Ecto neural progenitor cell (in vitro differentiated cells): ENCODE results near the gene FAM124A.

ENCODE experiments used
- DNase-seq: peaks from one replicate; pipeline ENCODE4 v3.0.0-alpha.2; 2018; ENCODE audit warnings: low spot score

Gene FAM124A

GRCh38 chr13:51220706-51221105, 1.5 kb upstream of the FAM124A start:
- no peak for DNase-seq

GRCh38 chr13:51221108-51221507, 1.1 kb upstream of the FAM124A start:
- DNase-seq: no peak

GRCh38 chr13:51221674-51222036, 543 bp upstream of the FAM124A start:
- no peak for DNase-seq

GRCh38 chr13:51222686-51223559, 725 bp downstream of the FAM124A start:
- no peak for DNase-seq

- DNase-seq: no peak
Observed at GRCh38 chr13:51223560-51224270, 1.5 kb downstream of the FAM124A start.

GRCh38 chr13:51225029-51225428, 2.8 kb downstream of the FAM124A start:
- no peak for DNase-seq

GRCh38 chr13:51227404-51227803, 5.2 kb downstream of the FAM124A start:
- DNase-seq: no peak

- DNase-seq: no peak
Observed at GRCh38 chr13:51229101-51229719, 7.0 kb downstream of the FAM124A start.

- DNase-seq: no peak
Observed at GRCh38 chr13:51229731-51230130, 7.5 kb downstream of the FAM124A start.

GRCh38 chr13:51230477-51231105, 8.4 kb downstream of the FAM124A start:
- DNase-seq: no peak

- no peak for DNase-seq
Observed at GRCh38 chr13:51231456-51231855, 9.3 kb downstream of the FAM124A start.

GRCh38 chr13:51232328-51232727, 10.1 kb downstream of the FAM124A start:
- DNase-seq: no peak

- no peak for DNase-seq
Observed at GRCh38 chr13:51233117-51233826, 11.1 kb downstream of the FAM124A start.

GRCh38 chr13:51234676-51235075, 12.5 kb downstream of the FAM124A start:
- DNase-seq: no peak

- no peak for DNase-seq
Observed at GRCh38 chr13:51235186-51235585, 13.0 kb downstream of the FAM124A start.

- no peak for DNase-seq
Observed at GRCh38 chr13:51235756-51236490, 13.7 kb downstream of the FAM124A start.

- DNase-seq: no peak
Observed at GRCh38 chr13:51236491-51236792, 14.2 kb downstream of the FAM124A start.

GRCh38 chr13:51237386-51237785, 15.2 kb downstream of the FAM124A start:
- peak; percentile 7 for DNase-seq

- DNase-seq: peak; percentile 22
Observed at GRCh38 chr13:51237887-51238286, 15.7 kb downstream of the FAM124A start.

- no peak for DNase-seq
Observed at GRCh38 chr13:51240178-51240577, 18.0 kb downstream of the FAM124A start.

- DNase-seq: no peak
Observed at GRCh38 chr13:51240958-51241357, 18.8 kb downstream of the FAM124A start.
